ELR (cell line): ENCODE data around the gene SLC12A5.
"Not testable (repeated sequence)": the region's sequence is repeated elsewhere in the genome, so short reads cannot be mapped to it uniquely, and the experiment has no call there.

Source experiments
- DNase-seq: peaks from one replicate; pipeline ENCODE4 v3.0.0-alpha.2; 2015; ENCODE audit warnings: low read depth

Gene SLC12A5

DNA sequence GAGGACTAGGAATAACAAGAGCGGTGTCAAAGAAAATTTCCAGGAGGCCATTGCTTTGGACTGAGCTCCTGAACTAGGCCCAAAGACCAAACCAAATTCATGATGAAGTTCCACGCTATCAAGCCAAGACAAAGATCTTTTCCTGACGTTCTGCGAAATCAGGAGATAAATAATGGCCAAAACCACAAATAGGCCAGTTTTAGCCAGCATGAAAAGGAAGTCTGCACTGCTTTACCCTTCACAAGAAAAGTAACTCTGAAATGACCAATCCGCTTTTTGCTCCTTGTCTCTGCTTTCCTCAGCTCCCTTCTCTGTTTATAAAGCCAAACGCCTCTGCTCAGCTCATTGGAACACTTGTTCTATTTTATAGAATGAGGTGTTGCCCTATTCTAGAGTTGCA, 54.1 kb downstream of the SLC12A5 start:
- no peak for DNase-seq

DNA sequence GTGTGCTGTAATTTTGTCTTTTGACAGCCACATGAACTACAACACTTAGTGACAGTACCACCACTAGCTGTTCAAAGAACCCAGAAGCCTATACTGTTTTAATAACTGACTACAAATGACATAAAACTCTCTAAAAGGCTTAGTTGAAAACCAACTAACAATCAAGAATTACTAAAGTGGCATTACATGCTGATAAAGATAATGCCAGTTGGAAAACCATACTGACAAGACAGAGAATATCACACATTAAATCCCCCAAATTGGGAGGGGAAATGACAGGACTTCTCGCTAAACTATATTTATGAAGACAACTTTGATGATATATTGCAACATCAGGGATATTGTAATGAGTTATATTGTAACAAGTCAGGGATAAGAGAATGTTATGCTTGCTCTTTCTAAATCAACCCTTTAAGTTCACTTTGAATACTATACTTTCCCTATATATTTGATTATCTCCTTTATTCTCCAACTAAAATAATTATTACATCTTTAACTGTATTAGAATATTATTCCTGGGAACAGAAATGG, 54.6 kb downstream of the SLC12A5 start:
- no peak for DNase-seq

DNA sequence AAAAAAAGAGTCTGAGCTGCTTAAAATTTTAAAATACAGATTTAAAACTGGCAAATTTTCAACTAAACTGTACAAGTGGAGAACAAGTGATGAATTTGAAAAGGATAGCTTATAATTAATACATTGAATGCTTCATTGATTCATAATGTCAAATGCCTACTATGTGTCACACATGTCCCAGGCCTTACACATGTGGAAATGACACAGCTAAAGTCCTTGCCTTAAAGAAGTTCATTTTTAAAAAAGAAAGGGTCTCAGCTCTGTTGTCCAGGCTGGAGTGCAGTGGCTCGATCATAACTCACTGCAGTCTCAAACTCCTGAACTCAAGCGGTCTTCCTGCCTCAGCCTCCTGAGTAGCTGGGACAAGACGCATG, 55.8 kb downstream of the SLC12A5 start:
- no peak for DNase-seq

DNA sequence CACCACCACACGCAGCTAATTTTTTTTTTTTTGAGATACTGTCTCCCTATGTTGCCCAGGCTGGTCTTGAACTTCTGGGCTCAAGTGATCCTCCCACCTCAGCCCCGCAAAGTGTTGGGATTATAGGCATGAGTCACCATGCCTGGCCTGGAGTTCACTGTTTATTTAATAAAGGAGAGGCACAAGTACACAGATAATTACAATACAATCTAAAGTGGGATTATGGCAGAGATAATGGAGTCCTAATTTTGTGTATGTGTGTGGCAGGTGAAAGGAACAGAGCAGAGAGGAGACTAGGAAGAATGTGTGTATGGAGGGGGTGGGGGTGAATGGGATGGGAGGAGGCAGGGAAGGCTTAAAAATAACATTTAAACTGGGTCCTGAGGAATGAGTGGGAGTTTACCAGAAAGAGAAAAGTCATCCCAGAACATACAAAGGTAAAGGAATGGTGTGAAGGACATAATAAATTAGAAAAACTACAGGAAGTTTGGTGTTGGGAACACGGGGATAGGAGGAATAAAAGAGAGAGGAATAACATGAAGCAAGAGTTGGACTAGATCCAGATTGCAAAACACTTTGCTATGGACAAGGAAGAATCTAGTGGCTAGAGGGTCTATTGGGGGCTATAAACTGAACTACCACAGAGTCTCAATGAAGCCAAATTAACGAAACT, 56.3 kb downstream of the SLC12A5 start:
- peak; percentile 61 for DNase-seq

DNA sequence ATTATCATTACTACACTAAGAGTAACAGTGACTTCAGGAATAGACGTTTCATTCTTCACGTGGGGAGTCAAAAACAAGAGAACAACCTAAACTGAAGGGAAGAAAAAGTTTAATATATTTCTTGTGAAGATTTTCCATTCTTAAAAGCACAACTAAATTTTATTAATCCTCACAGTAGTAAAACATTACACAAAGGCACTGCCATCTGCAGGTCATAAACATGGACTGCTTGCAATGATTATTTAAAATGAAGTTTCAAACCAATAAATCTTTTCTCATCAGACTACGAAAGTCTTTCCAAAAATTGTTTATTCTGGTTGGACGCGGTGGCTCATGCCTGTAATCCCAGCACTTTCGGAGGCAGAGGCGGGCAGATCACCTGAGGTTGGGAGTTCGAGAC, 58.1 kb downstream of the SLC12A5 start:
- peak; percentile 48 for DNase-seq

DNA sequence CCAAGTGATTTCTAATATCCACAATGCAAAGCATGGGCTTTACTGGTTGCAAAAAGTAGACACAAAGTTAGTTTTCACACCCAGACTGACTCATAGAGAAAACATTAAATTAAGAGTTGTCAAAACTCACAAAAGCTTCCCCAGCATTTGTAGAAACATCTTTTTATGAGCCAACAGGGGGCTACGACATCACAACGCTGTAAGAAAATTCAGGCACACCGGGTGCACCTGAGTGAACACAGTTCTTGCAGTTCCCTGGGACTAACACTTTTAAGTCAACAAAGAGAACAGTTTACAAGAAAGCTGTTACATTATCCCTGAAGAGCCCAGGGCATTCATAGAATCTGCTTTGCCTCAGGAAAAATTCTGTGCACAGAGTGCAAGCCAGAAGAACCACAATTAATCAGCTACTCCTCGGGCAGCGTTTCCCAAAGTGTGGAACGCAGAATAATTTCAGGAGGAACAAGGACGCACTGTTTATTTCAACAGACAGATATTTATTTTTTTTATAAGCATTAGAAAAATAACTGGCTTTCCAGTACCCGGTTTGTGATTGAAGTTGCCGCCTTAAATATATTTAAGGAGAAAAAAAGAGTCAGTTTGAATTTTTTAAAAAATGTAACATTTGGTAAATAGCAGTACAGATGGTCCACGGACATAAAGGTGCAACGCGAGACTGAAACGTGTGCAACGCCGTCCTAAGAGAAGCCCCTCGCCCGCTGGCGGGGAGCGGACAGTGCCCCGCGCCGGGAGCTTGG, 59.6 kb downstream of the SLC12A5 start:
- DNase-seq = peak; percentile 49

DNA sequence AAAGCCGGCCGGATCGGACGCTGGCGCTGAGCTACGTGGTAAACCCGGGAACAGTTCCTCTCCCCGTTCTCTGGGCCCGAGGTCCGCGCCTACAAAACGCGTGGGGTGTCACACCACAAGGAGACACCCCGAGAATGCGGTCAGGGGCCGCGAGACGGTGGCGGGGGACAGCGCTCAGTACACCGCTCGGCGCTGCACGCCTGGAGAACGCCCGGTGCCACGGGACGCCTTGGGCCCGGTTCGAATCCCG, 60.1 kb downstream of the SLC12A5 start:
- peak; percentile 67 for DNase-seq

DNA sequence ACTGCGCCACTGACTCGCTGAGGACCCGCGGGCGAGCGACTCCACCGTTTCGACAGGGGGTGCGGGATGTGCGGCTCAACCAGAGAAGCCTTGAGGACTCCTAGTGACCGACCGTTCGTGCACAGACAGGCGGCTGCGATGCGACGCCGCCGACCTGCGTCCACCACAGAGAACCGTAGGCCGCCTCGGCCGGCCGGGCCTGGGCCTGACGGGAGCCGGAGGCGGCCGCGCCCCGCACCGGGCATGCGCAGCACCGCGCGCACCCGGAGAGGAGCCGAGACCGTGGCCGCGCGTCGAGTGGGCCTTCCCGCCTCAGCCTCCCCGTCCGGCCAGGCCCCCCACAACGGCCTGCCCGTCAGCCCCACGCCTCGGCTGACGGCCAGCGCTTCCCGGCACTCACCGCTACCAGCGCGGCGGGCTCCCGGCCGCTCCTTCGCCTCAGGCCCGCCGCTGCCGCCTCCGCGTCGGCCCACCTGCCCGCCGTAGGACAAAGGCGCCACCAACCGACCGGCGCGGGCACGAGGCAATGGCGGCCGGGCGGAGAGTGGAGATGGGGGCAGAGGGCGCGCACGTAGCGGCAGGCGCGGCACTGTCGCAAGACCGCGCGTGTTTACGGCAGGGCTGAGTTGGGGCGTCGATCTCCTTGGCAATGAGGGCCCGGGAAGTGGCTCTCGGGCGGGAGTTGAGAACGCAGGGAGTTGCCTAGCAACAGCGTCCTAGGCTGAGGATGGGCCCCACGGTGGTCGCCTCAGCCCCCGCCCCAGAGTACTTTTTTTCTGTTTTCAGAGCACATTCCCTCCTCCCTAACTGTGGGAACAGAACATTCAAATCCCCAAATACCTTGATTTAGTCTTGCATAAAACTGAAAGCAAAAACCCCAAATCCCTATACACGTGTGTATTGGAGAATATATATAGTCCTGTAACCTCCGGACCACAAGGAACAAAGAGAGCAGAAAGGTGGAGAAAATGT, 60.7 kb downstream of the SLC12A5 start, which contains the start of gene NCOA5:
Gene NCOA5 (minus strand): TSS at position 546 of the 972 bp plus-strand sequence. CDS start 10,538 bp downstream, outside the sequence.
- DNase-seq = peak; percentile 98

DNA sequence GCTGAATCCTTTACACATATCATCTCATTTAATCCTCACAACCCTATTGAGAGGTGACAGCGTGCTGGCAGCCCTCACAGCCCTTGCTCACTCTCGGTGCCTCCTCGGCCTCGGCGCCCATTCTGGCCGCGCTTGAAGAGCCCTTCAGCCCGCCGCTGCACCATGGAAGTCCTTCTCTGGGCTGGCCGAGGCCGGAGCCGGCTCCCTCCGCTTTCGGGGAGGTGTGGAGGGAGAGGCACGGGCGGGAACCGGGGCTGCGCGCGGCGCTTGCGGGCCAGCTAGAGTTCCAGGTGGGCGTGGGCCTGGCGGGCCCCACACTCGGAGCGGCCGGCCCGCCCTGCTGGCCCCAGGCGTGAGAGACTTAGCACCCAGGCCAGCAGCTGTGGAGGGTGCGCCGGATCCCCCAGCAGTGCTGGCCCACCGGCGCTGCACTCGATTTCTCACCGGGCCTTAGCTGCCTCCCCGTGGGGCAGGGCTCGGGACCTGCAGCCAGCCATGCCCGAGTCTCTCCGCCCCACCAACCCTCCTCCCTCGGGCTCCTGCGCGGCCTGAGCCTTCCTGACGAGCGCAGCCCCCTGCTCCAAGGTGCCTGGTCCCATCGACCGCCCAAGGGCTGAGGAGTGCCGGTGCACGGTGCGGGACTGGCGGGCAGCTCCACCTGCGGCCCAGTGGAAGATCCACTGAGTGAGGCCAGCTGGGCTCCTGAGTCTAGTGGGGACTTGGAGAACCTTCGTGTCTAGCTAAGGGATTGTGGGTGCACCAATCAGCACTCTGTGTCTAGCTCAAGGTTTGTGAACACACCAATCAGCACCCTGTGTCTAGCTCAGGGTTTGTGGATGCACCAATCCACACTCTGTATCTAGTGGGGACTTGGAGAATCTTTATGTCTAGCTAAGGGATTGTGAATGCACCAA, 62.9 kb downstream of the SLC12A5 start:
- not testable (repeated sequence) for DNase-seq

DNA sequence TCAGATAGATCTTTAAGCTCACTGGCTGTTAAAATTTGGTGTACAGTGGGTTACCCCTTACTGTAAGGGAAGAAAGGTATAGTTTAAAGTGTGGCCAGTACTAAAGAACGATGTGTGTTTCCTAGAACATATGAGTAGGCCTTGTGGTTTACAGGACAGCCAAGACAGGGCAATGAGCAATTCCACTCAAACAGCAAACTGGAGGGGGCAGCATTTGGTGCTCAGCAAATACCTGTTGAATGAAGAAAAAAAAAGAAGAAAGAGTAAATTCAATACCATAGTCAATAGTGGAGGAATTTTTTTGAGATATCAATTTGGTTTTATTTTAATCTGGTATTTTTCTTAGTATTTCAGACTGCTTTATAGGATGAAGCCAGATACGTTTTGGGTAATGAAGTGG, 64.5 kb downstream of the SLC12A5 start:
- peak; percentile 41 for DNase-seq

DNA sequence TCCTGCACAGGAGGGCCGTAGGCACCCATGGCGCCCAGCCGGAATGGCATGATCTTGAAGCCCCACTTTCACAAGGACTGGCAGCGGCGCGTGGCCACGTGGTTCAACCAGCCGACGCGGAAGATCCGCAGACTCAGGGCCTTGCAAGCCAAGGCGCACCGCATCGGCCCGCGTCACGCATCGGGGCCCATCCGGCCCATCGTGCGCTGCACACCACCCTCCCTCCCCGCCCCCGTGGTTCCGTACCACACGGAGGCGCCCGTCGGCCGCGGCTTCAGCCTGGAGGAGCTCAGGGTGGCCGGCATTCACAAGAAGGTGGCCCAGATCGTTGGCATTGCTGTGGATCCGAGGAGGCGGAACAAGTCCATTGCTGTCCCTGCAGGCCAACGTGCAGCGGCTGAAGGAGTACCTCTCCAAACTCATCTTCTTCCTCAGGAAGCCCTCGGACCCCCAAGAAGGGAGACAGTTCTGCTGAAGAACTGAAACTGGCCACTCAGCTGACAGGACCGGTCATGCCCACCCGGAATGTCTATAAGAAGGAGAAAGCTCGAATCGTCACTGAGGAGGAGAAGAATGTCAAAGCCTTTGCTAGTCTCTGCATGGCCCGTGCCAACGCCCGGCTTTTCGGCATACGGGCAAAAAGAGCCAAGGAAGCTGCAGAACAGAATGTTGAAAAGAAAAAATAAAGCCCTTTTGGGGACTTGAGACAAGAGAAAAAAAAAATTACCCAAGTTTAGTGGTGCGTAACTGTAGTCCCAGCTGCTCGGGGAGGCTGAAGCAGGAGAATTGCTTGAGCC, 70.7 kb downstream of the SLC12A5 start:
- DNase-seq = no peak

DNA sequence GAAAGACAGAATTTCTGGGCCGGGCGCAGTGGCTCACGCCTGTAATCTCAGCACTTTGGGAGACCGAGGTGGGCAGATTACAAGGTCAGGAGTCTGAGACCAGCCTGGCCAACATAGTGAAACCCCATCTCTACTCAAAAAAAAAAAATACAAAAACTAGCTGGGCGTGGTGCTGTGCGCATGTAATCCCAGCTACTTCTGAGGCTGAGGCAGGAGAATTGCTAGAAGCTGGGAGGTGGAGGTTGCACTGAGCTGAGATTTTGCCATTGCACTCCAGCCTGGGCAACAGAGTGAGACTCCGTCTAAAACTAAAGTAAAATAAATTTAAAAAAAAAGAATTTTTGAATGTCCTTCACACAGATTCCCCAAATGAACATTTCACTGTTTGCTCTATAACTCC, 71.4 kb downstream of the SLC12A5 start:
- not testable (repeated sequence) for DNase-seq

DNA sequence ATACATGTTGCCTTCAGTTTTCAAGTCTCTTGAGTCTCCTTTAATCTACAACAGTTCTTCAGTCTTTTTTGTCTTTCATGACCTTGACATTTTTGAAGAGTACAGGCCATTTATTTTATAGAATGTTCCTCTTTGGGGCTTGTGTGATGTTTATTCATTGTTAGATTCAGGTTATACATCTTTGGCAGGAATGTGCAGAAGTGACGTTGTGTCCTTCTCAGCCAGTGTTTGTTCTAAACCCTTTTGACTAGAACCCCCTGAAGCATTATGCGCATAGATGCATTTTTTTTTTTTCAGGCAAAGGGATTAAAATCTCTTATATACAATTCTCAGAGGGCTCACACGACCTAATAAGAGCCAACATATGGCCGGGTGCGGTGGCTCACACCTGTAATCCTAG, 72.0 kb downstream of the SLC12A5 start:
- no peak for DNase-seq

DNA sequence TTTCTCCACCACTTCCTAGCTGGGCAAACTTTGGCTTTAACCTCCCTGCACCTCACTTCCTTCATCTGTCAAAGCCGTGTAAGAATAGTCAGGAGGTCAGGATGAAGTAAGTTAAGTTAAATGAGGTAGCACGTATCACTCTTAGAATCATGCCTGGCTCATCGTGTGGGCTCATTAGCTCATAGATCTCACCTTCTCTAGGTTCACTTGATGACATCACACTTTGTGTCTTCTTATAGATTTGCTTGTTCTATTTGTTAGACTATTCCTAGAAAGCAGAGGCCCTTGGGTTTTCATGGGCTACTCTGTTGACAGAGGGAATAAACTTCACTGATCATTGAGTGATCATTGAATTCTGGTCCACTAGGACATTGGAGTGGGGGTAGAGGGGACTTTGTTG, 72.9 kb downstream of the SLC12A5 start:
- DNase-seq = no peak

DNA sequence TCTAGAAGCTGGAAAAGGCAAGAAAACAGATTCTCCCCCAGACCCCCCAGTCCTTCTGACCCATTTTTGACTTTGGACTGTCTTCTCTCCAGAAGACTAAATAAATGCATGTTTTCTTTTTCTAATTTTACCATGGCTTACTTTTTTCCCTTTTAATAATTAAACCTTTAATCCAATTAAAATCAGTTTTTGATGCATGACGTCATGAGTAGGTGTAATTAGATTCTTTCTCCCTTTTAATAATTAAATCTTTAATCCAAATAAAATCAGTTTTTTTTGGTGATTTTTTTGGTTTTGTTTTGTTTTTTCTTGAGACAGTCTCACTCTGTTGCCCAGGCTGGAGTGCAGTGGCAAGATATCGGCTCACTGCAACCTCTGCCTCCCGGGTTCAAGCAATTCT, 73.9 kb downstream of the SLC12A5 start:
- no peak for DNase-seq

DNA sequence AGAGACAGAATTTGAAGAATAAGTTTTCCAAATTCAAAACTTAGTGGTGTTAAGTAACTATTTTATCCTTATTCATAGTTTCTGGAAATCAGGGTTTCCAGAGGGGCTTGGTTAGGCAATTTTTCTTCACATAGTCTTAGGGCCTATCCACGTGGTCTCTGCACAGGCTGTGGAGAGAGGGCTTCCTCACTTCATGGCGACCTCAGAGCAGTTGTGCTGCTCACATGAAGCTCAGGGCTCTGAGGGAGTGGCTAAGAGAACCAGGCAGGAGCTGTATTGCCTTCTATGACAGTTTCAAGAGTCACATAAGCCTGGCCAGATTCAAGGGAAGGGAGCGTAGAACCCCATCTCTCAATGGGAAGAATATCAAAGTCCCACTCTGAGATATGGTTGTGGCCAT, 75.2 kb downstream of the SLC12A5 start:
- DNase-seq = no peak

DNA sequence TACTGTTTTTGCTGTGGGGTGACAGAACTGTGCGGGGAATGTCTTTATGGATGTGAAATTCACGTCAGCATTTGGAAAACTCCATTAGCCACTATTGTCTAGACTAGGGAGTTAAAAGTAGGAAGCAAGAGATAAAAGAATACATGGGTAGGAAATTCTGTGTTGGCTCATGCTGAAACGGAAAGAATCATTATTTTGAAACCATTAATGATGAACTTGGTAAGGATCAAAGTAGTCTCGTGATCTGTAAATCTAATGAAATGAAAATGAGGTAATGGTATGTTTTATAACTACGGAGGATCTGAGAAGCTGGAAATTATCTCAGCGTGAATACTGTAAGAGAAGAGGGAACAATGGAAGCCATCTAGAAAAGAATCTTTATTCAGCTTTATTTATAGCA, 78.0 kb downstream of the SLC12A5 start:
- no peak for DNase-seq

DNA sequence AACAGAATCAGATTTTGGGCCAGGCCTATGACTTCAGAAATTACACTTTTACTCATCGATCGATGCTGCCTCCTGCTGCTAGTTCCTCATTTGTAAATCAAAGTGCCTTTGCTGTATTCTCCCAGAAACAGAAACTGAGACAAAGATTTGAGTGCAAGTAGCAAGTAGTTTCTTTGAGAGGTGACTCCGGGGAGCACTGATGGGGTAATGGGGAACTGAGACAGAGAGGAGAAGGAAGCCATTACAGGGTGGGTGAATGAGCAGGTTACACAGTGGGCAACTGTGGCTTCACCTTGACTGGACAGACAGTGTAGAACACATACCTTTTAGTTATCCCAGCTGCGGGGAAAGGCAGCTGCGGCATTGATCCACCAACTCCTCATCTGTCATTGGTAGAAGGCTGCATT, 79.4 kb downstream of the SLC12A5 start:
- DNase-seq = no peak

DNA sequence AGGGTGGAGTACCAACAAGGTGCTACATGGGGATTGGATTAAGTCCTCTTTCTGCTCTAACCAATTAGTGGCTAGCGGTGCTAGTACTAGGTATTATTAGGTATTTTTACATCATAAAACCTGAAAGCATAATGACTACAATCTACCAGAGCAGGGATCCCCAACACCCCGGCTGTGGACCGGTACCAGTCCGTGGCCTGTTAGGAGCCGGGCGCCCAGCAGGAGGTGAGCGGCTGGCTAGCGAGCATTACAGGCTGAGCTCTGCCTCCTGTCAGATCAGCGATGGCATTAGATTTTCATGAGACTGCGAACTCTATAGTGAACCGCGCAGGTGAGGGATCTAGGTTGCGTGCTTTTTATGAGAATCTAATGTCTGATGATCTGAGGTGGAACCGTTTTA, 80.0 kb downstream of the SLC12A5 start:
- DNase-seq = no peak
